ENCODE results near the gene ZNF3.

- TF ChIP-seq CTCF (IDR thresholded peaks at IDR 0.05) (no peak), RFX5 (IDR thresholded peaks at IDR 0.05) (peak; percentile 91)
These were observed 37.8 kb upstream of the ZNF3 start, which contains the start of the genes CNPY4 and TAF6 for GRCh38 chr7:100119072-100119969.

Data from A549 (cell line).